Lower leg skin (tissue), 4 donors: Measurements from ENCODE around the gene RPS3. TPM values are rescaled to one million over a fixed set of nuclear protein-coding genes. Genes with fewer than 3 reads are reported as not detected.

Experiments used
- DNase-seq, 2 donors: peaks; one replicate each; pipeline ENCODE4 v3.0.0-alpha.2; 2019; ENCODE audit warnings: low spot score in 2 of 2
- H3K4me3 ChIP-seq: fragments of 200-600 bp; sonication (generic); 2 replicates; pipeline ENCODE4 v1.5.1; 2017; ENCODE audit warnings: mild to moderate bottlenecking, low read depth; ENCODE audit not compliant: poor library complexity, severe bottlenecking
- CTCF ChIP-seq, 3 donors: fragments of 450-650 bp; IDR thresholded peaks; one replicate each; pipeline ENCODE4 v1.5.1; 2016; ENCODE audit warnings: antibody characterized with exemption in 3 of 3, mild to moderate bottlenecking in 3 of 3, moderate library complexity in 2 of 3
- POLR2A ChIP-seq, 2 donors: fragments of 450-650 bp; IDR thresholded peaks; one replicate each; pipeline ENCODE4 v1.6.1; 2016 to 2017; ENCODE audit warnings: antibody characterized with exemption in 2 of 2, mild to moderate bottlenecking in 1 of 2, moderate library complexity in 1 of 2
- WGBS, 2 donors: methylation state at CpG; one replicate each; pipeline ENCODE4 v1.1.5; 2018; 5-methylcytosine and 5-hydroxymethylcytosine counted together
- intact Hi-C: fragments of 100-400 bp; cut with DNase I; formaldehyde crosslinking; loops from one replicate; pipeline ENCODE4 v1.15.0; 2023; ENCODE audit warnings: low total_unique reads
- total RNA-seq, 4 donors: library from RNA; depleted of rRNA; stranded (reverse); fragments of >200 nt; gene quantifications; one replicate each; pipeline ENCODE4 v1.1.0, GENCODE V29; 2016

RPS3 gene
- 1,000 to 10,000 TPM; 1,197 to 2,282 (median 2,051) TPM for total RNA-seq

GRCh38 chr11:75399344-75400145, at the start of gene RPS3:
TSS of gene RPS3 (plus strand) at chr11:75399518. CDS start at chr11:75399548, 30 bp downstream.
- intact Hi-C loops = no loop called here
- WGBS, 2 donors = 0% methylated on average over 44 to 55 of the region's 55 CpGs

GRCh38 chr11:75349521-75350116, 49.7 kb upstream of the RPS3 start:
- TF ChIP-seq POLR2A (IDR thresholded peaks at IDR 0.05) (no peak), CTCF (IDR thresholded peaks at IDR 0.05) (no peak)
- DNase-seq = no peak
- no peak overlapping the region for H3K4me3 ChIP-seq
- whole genome bisulfite sequencing, 2 donors = 68 to 86% methylated on average over 3 to 4 of the region's 4 CpGs
- intact Hi-C loops = no loop called here

More at GRCh38 chr11:75399344-75400145, at the start of gene RPS3:
- peak in 1 of 2 donors; percentile 41 for TF ChIP-seq POLR2A (IDR thresholded peaks at IDR 0.05)
- TF ChIP-seq CTCF (IDR thresholded peaks at IDR 0.05) = no peak
- H3K4me3 ChIP-seq = peak within 1 kb of the TSS; percentile 94
- DNase-seq = peak; percentile 92 to 99

- no peak for DNase-seq
- intact Hi-C loops = no loop called here
- 52 to 61% methylated on average over 9 of the region's 9 CpGs for WGBS, 2 donors
- H3K4me3 ChIP-seq = no peak overlapping the region
- TF ChIP-seq POLR2A (IDR thresholded peaks at IDR 0.05) = no peak
- TF ChIP-seq CTCF (IDR thresholded peaks at IDR 0.05) = no peak
Measured at GRCh38 chr11:75350122-75350742, 49.1 kb upstream of the RPS3 start.

GRCh38 chr11:75350743-75351540, 48.4 kb upstream of the RPS3 start:
- TF ChIP-seq POLR2A (IDR thresholded peaks at IDR 0.05) (no peak), CTCF (IDR thresholded peaks at IDR 0.05) (no peak)
- peak overlapping the region; percentile 62 for H3K4me3 ChIP-seq
- intact Hi-C loops = no loop called here
- peak in 1 of 2 donors; percentile 93 for DNase-seq
- WGBS, 2 donors = 6 to 9% methylated on average over 18 to 19 of the region's 47 CpGs

GRCh38 chr11:75351541-75351790, 47.9 kb upstream of the RPS3 start, which contains the start of gene ARRB1:
TSS of gene ARRB1 (minus strand) at chr11:75351661. CDS start at chr11:75351607, 54 bp downstream.
- WGBS, 2 donors = 0% methylated on average over 6 of the region's 38 CpGs; no CpG with 5 or more reads in 1 of the 2 donors
- DNase-seq = peak in 1 of 2 donors; percentile 92
- intact Hi-C loops = no loop called here
- TF ChIP-seq CTCF (IDR thresholded peaks at IDR 0.05) (no peak), POLR2A (IDR thresholded peaks at IDR 0.05) (no peak)
- peak within 1 kb of the TSS; percentile 62 for H3K4me3 ChIP-seq
